H1 (cell line): ENCODE data around the gene EEF1A2. TPM values are rescaled to one million over a fixed set of nuclear protein-coding genes. Genes with fewer than 3 reads are reported as not detected.

Source experiments
- CTCF ChIA-PET: fragments of 300-600 bp; sonication (Branson Sonifier 250); formaldehyde crosslinking; loops from one replicate; lab custom pipeline; 2021; ENCODE audit not compliant: partially characterized antibody; lab: Charles Lee
- POLR2A ChIA-PET: fragments of 300-600 bp; sonication (Branson Sonifier 250); formaldehyde crosslinking; loops from one replicate; lab custom pipeline; 2021; ENCODE audit warnings: inconsistent platforms; ENCODE audit not compliant: partially characterized antibody; lab: Charles Lee
- DNase-seq, 2 experiments: peaks; one replicate each; pipeline versions ENCODE4 v3.0.0 to v3.0.0-alpha.2; 2010 to 2022; ENCODE audit warnings: low spot score in 2 of 2, low read depth in 1 of 2, mixed read lengths in 1 of 2
- FAIRE-seq: peaks from 2 replicates; lab custom pipeline; 2011; peaks lifted over from hg19 to GRCh38; lab: Jason Lieb, UNC
- H2AFZ ChIP-seq: 2 replicates; pipeline ENCODE4 v1.8.1; 2012; ENCODE audit warnings: low read length, inconsistent platforms
- H2AK5ac ChIP-seq: 2 replicates; pipeline ENCODE4 v1.6.1; 2013; ENCODE audit warnings: low read depth, low read length
- H2BK120ac ChIP-seq: replicated peaks from 2 replicates; pipeline ENCODE3; 2013; ENCODE audit warnings: low read depth, low read length, inconsistent platforms
- H2BK12ac ChIP-seq: 2 replicates; pipeline ENCODE4 v1.6.1; 2013; ENCODE audit warnings: low read depth, low read length
- H2BK15ac ChIP-seq: 2 replicates; pipeline ENCODE4 v1.6.1; 2013; ENCODE audit warnings: low read length
- H2BK20ac ChIP-seq: 2 replicates; pipeline ENCODE4 v1.6.1; 2013; ENCODE audit warnings: low read length
- H2BK5ac ChIP-seq: 2 replicates; pipeline ENCODE4 v1.6.1; 2013; ENCODE audit warnings: low read depth, low read length
- H3K14ac ChIP-seq: 2 replicates; pipeline ENCODE4 v1.6.1; 2013; ENCODE audit warnings: inconsistent platforms; ENCODE audit not compliant: insufficient read length
- H3K18ac ChIP-seq: 2 replicates; pipeline ENCODE4 v1.6.1; 2013; ENCODE audit warnings: low read length; ENCODE audit errors: extremely low read depth
- H3K23ac ChIP-seq: 2 replicates; pipeline ENCODE4 v1.6.1; 2013; ENCODE audit warnings: inconsistent platforms; ENCODE audit not compliant: insufficient read length
- H3K23me2 ChIP-seq: 2 replicates; pipeline ENCODE4 v1.6.1; 2013; ENCODE audit warnings: low read depth, low read length
- H3K27ac ChIP-seq: 2 replicates; pipeline ENCODE4 v1.6.1; 2011; ENCODE audit warnings: low read depth, low read length, inconsistent platforms
- H3K27me3 ChIP-seq, 4 experiments: replicated peaks in 1 of 4; 1 replicate in 1 of 4; 2 replicates in 3 of 4; pipeline versions ENCODE4 v1.6.1 to v1.8.1; 2011 to 2013; ENCODE audit warnings: low read length in 3 of 4, mild to moderate bottlenecking in 3 of 4, inconsistent platforms in 2 of 4, mixed read lengths in 2 of 4, moderate library complexity in 1 of 4; ENCODE audit not compliant: control insufficient read depth in 3 of 4, insufficient read depth in 3 of 4; ENCODE audit errors: extremely low read depth in 1 of 4
- H3K36me3 ChIP-seq, 4 experiments: 2 replicates each; pipeline versions ENCODE4 v1.6.1 to v1.8.1; 2011 to 2013; ENCODE audit warnings: mild to moderate bottlenecking in 4 of 4, low read length in 3 of 4, moderate library complexity in 2 of 4, control low read depth in 1 of 4, inconsistent platforms in 1 of 4; ENCODE audit not compliant: insufficient read depth in 4 of 4, control insufficient read depth in 2 of 4
- H3K4ac ChIP-seq: replicated peaks from 2 replicates; pipeline ENCODE3; 2013; ENCODE audit warnings: low read length, low read depth, mixed read lengths, inconsistent platforms; ENCODE audit not compliant: insufficient read length
- H3K4me1 ChIP-seq, 4 experiments: replicated peaks in 1 of 4; 1 replicate in 1 of 4; 2 replicates in 3 of 4; pipeline versions ENCODE4 v1.6.1 to v1.8.1; 2011 to 2013; ENCODE audit warnings: low read length in 3 of 4, inconsistent platforms in 2 of 4, mixed read lengths in 1 of 4; ENCODE audit not compliant: insufficient read depth in 4 of 4, control insufficient read depth in 3 of 4
- H3K4me2 ChIP-seq, 2 experiments: 2 replicates each; pipeline versions ENCODE4 v1.6.1 to v1.8.1; 2011 to 2013; ENCODE audit warnings: low read depth in 2 of 2, low read length in 2 of 2, control low read depth in 1 of 2, inconsistent platforms in 1 of 2, mild to moderate bottlenecking in 1 of 2; ENCODE audit not compliant: insufficient read depth in 1 of 2
- H3K4me3 ChIP-seq, 4 experiments: fragments of 200-600, 300-600 bp in 1 of 4; sonication (generic), shearing (Covaris generic), sonication (Bioruptor Twin) in 1 of 4; 2 replicates each; pipeline versions ENCODE4 v1.5.1 to v1.8.1; 2011 to 2016; ENCODE audit warnings: low read length in 4 of 4, low read depth in 3 of 4, control low read depth in 2 of 4, inconsistent platforms in 2 of 4, mild to moderate bottlenecking in 2 of 4, mixed read lengths in 1 of 4, moderate library complexity in 1 of 4; ENCODE audit not compliant: insufficient read depth in 2 of 4; ENCODE audit errors: extremely low read depth in 1 of 4
- H3K56ac ChIP-seq: replicated peaks from 2 replicates; pipeline ENCODE3; 2013; ENCODE audit warnings: low read depth, mild to moderate bottlenecking, mixed read lengths, low read length, inconsistent platforms; ENCODE audit not compliant: insufficient read length
- H3K79me1 ChIP-seq: 2 replicates; pipeline ENCODE4 v1.6.1; 2013; ENCODE audit warnings: low read depth, low read length, control low read depth
- H3K79me2 ChIP-seq, 2 experiments: 2 replicates each; pipeline versions ENCODE4 v1.6.1 to v1.8.1; 2012 to 2013; ENCODE audit warnings: low read length in 2 of 2, mild to moderate bottlenecking in 2 of 2, inconsistent platforms in 1 of 2; ENCODE audit not compliant: insufficient read depth in 2 of 2, control insufficient read depth in 1 of 2
- H3K9ac ChIP-seq, 4 experiments: replicated peaks in 1 of 4; 1 replicate in 1 of 4; 2 replicates in 3 of 4; pipeline versions ENCODE4 v1.6.1 to v1.8.1; 2011 to 2013; ENCODE audit warnings: low read depth in 3 of 4, low read length in 3 of 4, control low read depth in 2 of 4, mild to moderate bottlenecking in 2 of 4, moderate library complexity in 2 of 4, inconsistent platforms in 1 of 4; ENCODE audit errors: extremely low read depth in 1 of 4
- H3K9me3 ChIP-seq, 2 experiments: 2 replicates each; pipeline versions ENCODE4 v1.6.1 to v1.8.1; 2012 to 2013; ENCODE audit warnings: mild to moderate bottlenecking in 2 of 2, moderate library complexity in 2 of 2, control low read depth in 1 of 2, inconsistent platforms in 1 of 2, low read depth in 1 of 2, low read length in 1 of 2, mixed read lengths in 1 of 2; ENCODE audit not compliant: insufficient read depth in 2 of 2
- H4K20me1 ChIP-seq, 2 experiments: replicated peaks in 1 of 2; 2 replicates each; pipeline versions ENCODE3 to v1.8.1; 2011 to 2013; ENCODE audit warnings: inconsistent platforms in 2 of 2, low read length in 2 of 2, mild to moderate bottlenecking in 1 of 2; ENCODE audit not compliant: insufficient read depth in 2 of 2, control insufficient read depth in 1 of 2
- H4K5ac ChIP-seq: 2 replicates; pipeline ENCODE4 v1.6.1; 2013; ENCODE audit warnings: low read length, low read depth, mixed read lengths, inconsistent platforms; ENCODE audit not compliant: insufficient read length
- H4K8ac ChIP-seq: 2 replicates; pipeline ENCODE4 v1.8.0; 2013; ENCODE audit warnings: mild to moderate bottlenecking, moderate library complexity, low read length, inconsistent platforms; ENCODE audit not compliant: insufficient read depth; ENCODE audit errors: extremely low read depth
- H4K91ac ChIP-seq: replicated peaks from 2 replicates; pipeline ENCODE3; 2013; ENCODE audit warnings: low read length, mixed read lengths, inconsistent platforms; ENCODE audit not compliant: insufficient read length
- CHD1 ChIP-seq: IDR thresholded peaks from 2 replicates; pipeline ENCODE4 v1.6.1; 2012; ENCODE audit warnings: low read depth, low read length, improper control_type of control experiment
- CTCF ChIP-seq, 3 experiments: IDR thresholded peaks; 1 replicate in 2 of 3; 2 replicates in 1 of 3; pipeline versions ENCODE4 v1.5.1 to v1.6.1; 2011; ENCODE audit warnings: low read length in 3 of 3, mild to moderate bottlenecking in 3 of 3, inconsistent platforms in 2 of 3, low read depth in 1 of 3, moderate library complexity in 1 of 3; ENCODE audit not compliant: insufficient read depth in 1 of 3; ENCODE audit errors: control extremely low read depth in 1 of 3
- EGR1 ChIP-seq: IDR thresholded peaks from 2 replicates; pipeline ENCODE4 v1.6.1; 2011; ENCODE audit warnings: low read depth, low read length, borderline replicate concordance
- JUND ChIP-seq: IDR thresholded peaks from 2 replicates; pipeline ENCODE4 v1.6.1; 2011; ENCODE audit warnings: mild to moderate bottlenecking, improper control_type of control experiment, low read length
- SUZ12 ChIP-seq: fragments of 200-600 bp; sonication (generic); IDR thresholded peaks from 2 replicates; pipeline ENCODE4 v1.6.1; 2012; ENCODE audit warnings: mild to moderate bottlenecking, inconsistent platforms, low read length, moderate library complexity, mixed read lengths
- TAF7 ChIP-seq: optimal IDR thresholded peaks from 2 replicates; pipeline ENCODE3; 2011; ENCODE audit warnings: low read depth, mild to moderate bottlenecking, inconsistent platforms, low read length, moderate library complexity, borderline replicate concordance
- YY1 ChIP-seq: IDR thresholded peaks from 2 replicates; pipeline ENCODE4 v1.6.1; 2011; ENCODE audit warnings: low read depth, mild to moderate bottlenecking, low read length
- WGBS, 2 experiments: shearing (Covaris generic) in 1 of 2; methylation state at CpG; one replicate each; pipeline versions ENCODE4 v1.1.6 to v1.1.7; 2013 to 2015; ENCODE audit warnings: low lambda C conversion rate in 2 of 2, mixed read lengths in 2 of 2, inconsistent platforms in 1 of 2, low coverage in 1 of 2, missing lambda C conversion rate in 1 of 2; ENCODE audit not compliant: insufficient replicate concordance in 2 of 2, insufficient coverage in 1 of 2, insufficient read length in 1 of 2; ENCODE audit errors: extremely low coverage in 1 of 2, missing lambda C conversion rate in 1 of 2; 5-methylcytosine and 5-hydroxymethylcytosine counted together
- polyA plus RNA-seq, 7 experiments: library from polyadenylated mRNA; depleted of rRNA in 3 of 7; stranded (reverse) in 5 of 7; unstranded in 2 of 7; fragments of >200 nt in 5 of 7; fragments of 200-250 nt in 2 of 7; gene quantifications; 1 replicate in 5 of 7; 2 replicates in 1 of 7; 4 replicates in 1 of 7; pipeline versions ENCODE4 v1.2.1 to v1.2.3, GENCODE V29; 2011 to 2013; ENCODE audit warnings: missing spikeins in 2 of 7, mixed read lengths in 2 of 7
- total RNA-seq: library from RNA; stranded (reverse); fragmentation: NEBNext Ultra II Directional; extraction: Animal tissue kit (Norgen Biotek cat#: 25700); gene quantifications from 2 replicates; pipeline ENCODE4 v1.2.1, GENCODE V29; 2021

EEF1A2 gene
- total and polyA plus RNA-seq, 2 of the 8 experiments (the other 6 are each of a cell fraction or from before 2014, with no cell fraction given): 7.4 to 25.8 TPM

- peak overlapping the region; percentile 32 to 66 (median 36) for H3K4me3 ChIP-seq
- no peak overlapping the region for H2BK120ac ChIP-seq
- H4K20me1 ChIP-seq: peaks cover 0 to 4% of the 10 kb centered on the region in 2 experiments
- peaks cover 3% of the 10 kb centered on the region; the same call in 1 of the 2 replicates for H3K23me2 ChIP-seq
- H2BK20ac ChIP-seq: no peak overlapping the region
- H2BK12ac ChIP-seq: no peak overlapping the region
- H3K4me2 ChIP-seq: peak overlapping the region; percentile 56 to 74
- peaks cover 11 to 42% (median 35%) of the 10 kb centered on the region in 4 experiments for H3K27me3 ChIP-seq
- ChIA-PET CTCF (interaction anchor here (1.2 to 3.4 kb wide), 5 partner anchors 20 to 38 kb away, joined by 3 to 31 read pairs (median 23); partner anchors contain the start of genes PPDPF and PTK6), POLR2A (interaction anchor here (1.9 to 2.4 kb wide), 2 partner anchors 9 to 23 kb away, joined by 5 to 22 read pairs; partner anchors contain the start of gene PPDPF)
- peak in 1 of 2 experiments; percentile 72 for DNase-seq
- no peaks in the 10 kb centered on the region for H3K79me2 ChIP-seq
- 0 out of 2 replicates have a peak overlapping the region, but pooled peaks have one; percentile 5 for H4K8ac ChIP-seq
- H4K5ac ChIP-seq: no peak overlapping the region
- peak overlapping the region; percentile 54 for H4K91ac ChIP-seq
- peaks cover 0 to 32% (median 21%) of the 10 kb centered on the region in 4 experiments; a peak in 6 of 7 replicates for H3K4me1 ChIP-seq
- H3K18ac ChIP-seq: peak overlapping the region; percentile 4
- H3K14ac ChIP-seq: no peak overlapping the region
- no peak overlapping the region for H2BK15ac ChIP-seq
- H3K79me1 ChIP-seq: no peaks in the 10 kb centered on the region
- H3K9me3 ChIP-seq: no peaks in the 10 kb centered on the region
- H3K56ac ChIP-seq: no peak overlapping the region
- H3K4ac ChIP-seq: peak overlapping the region; percentile 38
- H3K27ac ChIP-seq: no peak overlapping the region
- 23% methylated on average over 13 of the region's 60 CpGs; no CpG with 5 or more reads in 1 of the 2 experiments for WGBS, 2 experiments
- H3K9ac ChIP-seq: no peak overlapping the region
- no peak for FAIRE-seq
- H3K36me3 ChIP-seq: no peaks in the 10 kb centered on the region; a peak in 1 of 8 replicates
- peak overlapping the region; percentile 5; the same call in 1 of the 2 replicates for H2AK5ac ChIP-seq
- no peak overlapping the region for H2BK5ac ChIP-seq
- no peak overlapping the region for H3K23ac ChIP-seq
- H2AFZ ChIP-seq: no peak overlapping the region
- TF ChIP-seq CHD1 (no peak), CTCF (IDR thresholded peaks at IDR 0.05; ENCODE audit: control extremely low read depth in 1 of 3, insufficient read depth in 1 of 3, low read depth in 1 of 3, low read length in 3 of 3) (peak in 1 of 3 experiments; percentile 8; a peak in 1 of 4 replicates), SUZ12 (peak; percentile 29; the same call in 1 of the 2 replicates), JUND (peak; percentile 72; the same call in 1 of the 2 replicates), TAF7 (no peak), EGR1 (0 out of 2 replicates have a peak, but pooled peaks have one; percentile 13), YY1 (0 out of 2 replicates have a peak, but pooled peaks have one; percentile 56)
Measured at GRCh38 chr20:63497946-63498935, 642 bp downstream of the EEF1A2 start.
